ENCODE data around the gene COX20.

Gene COX20

DNA sequence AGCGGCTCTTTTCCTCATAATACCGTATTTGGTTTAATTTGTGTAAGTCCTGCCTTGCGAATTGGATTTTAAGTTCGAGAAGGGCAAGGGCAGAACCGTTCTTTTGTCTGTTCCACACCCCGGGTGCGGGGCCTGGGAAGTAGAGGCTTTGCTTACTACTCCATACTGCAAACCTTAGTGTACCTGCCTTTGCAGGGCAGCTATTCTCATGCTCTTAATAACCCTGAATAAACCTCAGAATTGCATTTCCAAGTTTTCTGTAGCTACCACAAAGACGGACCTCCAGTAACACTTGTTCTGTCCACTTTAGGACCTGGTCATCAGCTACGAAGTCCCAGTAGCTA, 29.5 kb downstream of the COX20 start:
- peak overlapping the region; percentile 87 for H3K9ac ChIP-seq (ENCODE audit: low read length)
- H2AFZ ChIP-seq (ENCODE audit: low read length): no peak overlapping the region
- H3F3A ChIP-seq (ENCODE audit: insufficient read depth, low read length): no peaks in the 10 kb centered on the region; the same call in 1 of the 2 replicates
- peaks cover 36% of the 10 kb centered on the region for H3K79me2 ChIP-seq (ENCODE audit: insufficient read depth, low read length)
- peak overlapping the region; percentile 68 for H3K27ac ChIP-seq (ENCODE audit: low read depth, low read length, poor library complexity, severe bottlenecking)
- peaks cover 37% of the 10 kb centered on the region for H3K36me3 ChIP-seq (ENCODE audit: insufficient read depth, low read length)
- no peaks in the 10 kb centered on the region for H3K27me3 ChIP-seq (ENCODE audit: insufficient read depth, low read length)
- H3K4me2 ChIP-seq (ENCODE audit: low read length): peak overlapping the region; percentile 94
- H3K4me1 ChIP-seq (ENCODE audit: insufficient read depth, low read length, severe bottlenecking): peaks cover 35% of the 10 kb centered on the region
- H4K20me1 ChIP-seq (ENCODE audit: insufficient read depth, low read length): peaks cover 18% of the 10 kb centered on the region; the same call in 1 of the 2 replicates
- H3K9me2 ChIP-seq (ENCODE audit: low read depth, low read length): no peaks in the 10 kb centered on the region
- TF ChIP-seq EZH2 (IDR thresholded peaks at IDR 0.05; ENCODE audit: borderline replicate concordance, low read length): no peak
- TF ChIP-seq, protein P1, sequence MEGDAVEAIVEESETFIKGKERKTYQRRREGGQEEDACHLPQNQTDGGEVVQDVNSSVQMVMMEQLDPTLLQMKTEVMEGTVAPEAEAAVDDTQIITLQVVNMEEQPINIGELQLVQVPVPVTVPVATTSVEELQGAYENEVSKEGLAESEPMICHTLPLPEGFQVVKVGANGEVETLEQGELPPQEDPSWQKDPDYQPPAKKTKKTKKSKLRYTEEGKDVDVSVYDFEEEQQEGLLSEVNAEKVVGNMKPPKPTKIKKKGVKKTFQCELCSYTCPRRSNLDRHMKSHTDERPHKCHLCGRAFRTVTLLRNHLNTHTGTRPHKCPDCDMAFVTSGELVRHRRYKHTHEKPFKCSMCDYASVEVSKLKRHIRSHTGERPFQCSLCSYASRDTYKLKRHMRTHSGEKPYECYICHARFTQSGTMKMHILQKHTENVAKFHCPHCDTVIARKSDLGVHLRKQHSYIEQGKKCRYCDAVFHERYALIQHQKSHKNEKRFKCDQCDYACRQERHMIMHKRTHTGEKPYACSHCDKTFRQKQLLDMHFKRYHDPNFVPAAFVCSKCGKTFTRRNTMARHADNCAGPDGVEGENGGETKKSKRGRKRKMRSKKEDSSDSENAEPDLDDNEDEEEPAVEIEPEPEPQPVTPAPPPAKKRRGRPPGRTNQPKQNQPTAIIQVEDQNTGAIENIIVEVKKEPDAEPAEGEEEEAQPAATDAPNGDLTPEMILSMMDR (IDR thresholded peaks at IDR 0.05; ENCODE audit: low read length): no peak
- peak overlapping the region; percentile 86 for H3K4me3 ChIP-seq (ENCODE audit: low read depth, low read length, poor library complexity, severe bottlenecking)
- no peaks in the 10 kb centered on the region for H3K9me3 ChIP-seq (ENCODE audit: low read length)

DNA sequence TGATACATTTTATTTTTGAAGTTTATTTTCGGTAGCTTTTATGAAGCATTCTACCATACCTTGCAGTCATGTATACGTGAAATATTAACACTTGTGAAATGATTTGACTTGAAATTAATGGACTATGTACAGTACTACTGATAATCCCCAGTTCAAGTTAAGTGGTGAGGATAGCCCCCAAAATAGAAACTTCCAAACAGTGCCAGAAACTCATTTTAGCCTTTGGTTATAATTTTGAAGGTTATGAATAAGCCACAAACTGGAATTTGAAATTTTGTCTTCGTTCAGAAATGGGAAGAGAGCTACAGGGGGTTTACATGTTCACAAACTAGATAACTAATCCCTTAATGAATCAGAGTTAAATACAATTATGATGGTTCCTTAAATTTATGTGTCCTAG, 30.4 kb downstream of the COX20 start:
- Histone ChIP-seq H3K4me1 (ENCODE audit: insufficient read depth, low read length, severe bottlenecking) (peaks cover 27% of the 10 kb centered on the region), H3K9ac (ENCODE audit: low read length) (no peak overlapping the region; the same call in 1 of the 2 replicates), H3K27ac (ENCODE audit: low read depth, low read length, poor library complexity, severe bottlenecking) (no peak overlapping the region), H3K36me3 (ENCODE audit: insufficient read depth, low read length) (peaks cover 29% of the 10 kb centered on the region), H2AFZ (ENCODE audit: low read length) (no peak overlapping the region), H3K4me3 (ENCODE audit: low read depth, low read length, poor library complexity, severe bottlenecking) (no peak overlapping the region), H3K79me2 (ENCODE audit: insufficient read depth, low read length) (peaks cover 28% of the 10 kb centered on the region), H3F3A (ENCODE audit: insufficient read depth, low read length) (no peaks in the 10 kb centered on the region; the same call in 1 of the 2 replicates), H3K4me2 (ENCODE audit: low read length) (peak overlapping the region; percentile 94; the same call in 1 of the 2 replicates), H3K9me3 (ENCODE audit: low read length) (no peaks in the 10 kb centered on the region), H4K20me1 (ENCODE audit: insufficient read depth, low read length) (peaks cover 13% of the 10 kb centered on the region; the same call in 1 of the 2 replicates), H3K27me3 (ENCODE audit: insufficient read depth, low read length) (no peaks in the 10 kb centered on the region), H3K9me2 (ENCODE audit: low read depth, low read length) (no peaks in the 10 kb centered on the region)
- TF ChIP-seq, protein P1 (IDR thresholded peaks at IDR 0.05; ENCODE audit: low read length): no peak

DNA sequence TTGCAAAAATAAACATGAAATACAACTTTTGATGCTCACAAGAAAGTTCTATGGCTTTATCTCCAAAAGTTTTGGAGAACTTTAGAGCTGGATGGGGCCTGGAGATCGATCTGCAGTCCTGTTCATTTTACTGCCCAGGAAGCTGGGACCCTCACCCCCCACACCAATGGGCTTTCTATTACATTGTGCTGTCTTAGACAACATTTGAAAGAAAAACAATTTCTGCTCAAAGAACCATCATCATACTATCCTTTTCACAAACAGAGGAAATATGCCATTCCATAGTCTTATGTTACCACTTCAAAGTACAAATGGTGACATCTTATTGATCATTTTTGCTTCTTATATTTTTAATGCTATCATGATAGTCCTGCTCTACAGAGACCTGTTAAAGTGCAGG, 30.9 kb downstream of the COX20 start:
- H3K9me2 ChIP-seq (ENCODE audit: low read depth, low read length): no peaks in the 10 kb centered on the region
- peaks cover 10% of the 10 kb centered on the region; the same call in 1 of the 2 replicates for H4K20me1 ChIP-seq (ENCODE audit: insufficient read depth, low read length)
- no peak overlapping the region for H3K4me3 ChIP-seq (ENCODE audit: low read depth, low read length, poor library complexity, severe bottlenecking)
- H3K4me2 ChIP-seq (ENCODE audit: low read length): no peak overlapping the region
- no peak overlapping the region for H2AFZ ChIP-seq (ENCODE audit: low read length)
- peaks cover 23% of the 10 kb centered on the region for H3K36me3 ChIP-seq (ENCODE audit: insufficient read depth, low read length)
- peaks cover 22% of the 10 kb centered on the region for H3K4me1 ChIP-seq (ENCODE audit: insufficient read depth, low read length, severe bottlenecking)
- peaks cover 23% of the 10 kb centered on the region for H3K79me2 ChIP-seq (ENCODE audit: insufficient read depth, low read length)
- H3K27me3 ChIP-seq (ENCODE audit: insufficient read depth, low read length): no peaks in the 10 kb centered on the region
- H3K9me3 ChIP-seq (ENCODE audit: low read length): no peaks in the 10 kb centered on the region
- H3K27ac ChIP-seq (ENCODE audit: low read depth, low read length, poor library complexity, severe bottlenecking): no peak overlapping the region
- no peak overlapping the region for H3K9ac ChIP-seq (ENCODE audit: low read length)
- TF ChIP-seq, protein P1 (IDR thresholded peaks at IDR 0.05; ENCODE audit: low read length): no peak
- no peak for TF ChIP-seq EZH2 (IDR thresholded peaks at IDR 0.05; ENCODE audit: borderline replicate concordance, low read length)
- H3F3A ChIP-seq (ENCODE audit: insufficient read depth, low read length): no peaks in the 10 kb centered on the region; the same call in 1 of the 2 replicates
